ENCODE measurements around the gene GSG1L.

GSG1L gene

DNA sequence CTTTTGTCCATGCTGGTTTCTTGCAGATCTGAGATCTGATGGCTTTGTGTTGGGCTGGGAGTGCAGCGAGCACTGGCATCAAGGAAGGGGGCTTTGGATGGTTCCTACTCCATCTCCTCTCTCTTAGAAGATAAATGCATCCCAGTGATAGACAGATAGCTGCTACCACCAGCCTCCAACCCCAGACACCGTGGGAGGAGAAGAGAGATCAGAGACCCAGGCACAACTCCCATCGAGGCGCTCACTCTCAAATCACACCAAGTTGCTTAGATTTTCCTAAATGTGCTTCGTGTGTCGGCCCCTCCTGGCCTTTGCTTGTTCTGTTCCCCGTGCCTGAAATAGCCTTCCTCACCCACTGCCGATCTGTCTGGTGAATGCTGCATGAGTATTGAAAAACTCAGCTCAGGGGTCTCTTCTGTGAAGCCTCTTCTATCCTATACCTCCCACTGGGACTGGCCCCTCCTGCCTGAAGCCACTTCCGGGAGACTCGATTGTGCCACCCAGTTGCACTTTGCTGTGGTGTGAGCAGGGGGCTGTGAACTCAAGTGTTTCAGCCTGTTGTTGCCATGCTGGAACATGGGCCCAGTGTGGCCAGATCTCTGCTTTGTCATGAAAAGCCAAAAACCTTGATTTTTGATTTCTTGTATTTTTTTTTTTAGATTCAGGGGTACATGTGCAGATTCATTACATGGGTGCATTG lies 242.7 kb downstream of the GSG1L start:
- no peak for DNase-seq (ENCODE audit: low read depth in 2 of 2)

GRCh38 chr16:27819881-27820610 lies 243.5 kb downstream of the GSG1L start:
- no peak for DNase-seq (ENCODE audit: low read depth in 2 of 2)

GRCh38 chr16:27819356-27819755 lies 244.2 kb downstream of the GSG1L start:
- DNase-seq (ENCODE audit: low read depth in 2 of 2) = no peak

DNA sequence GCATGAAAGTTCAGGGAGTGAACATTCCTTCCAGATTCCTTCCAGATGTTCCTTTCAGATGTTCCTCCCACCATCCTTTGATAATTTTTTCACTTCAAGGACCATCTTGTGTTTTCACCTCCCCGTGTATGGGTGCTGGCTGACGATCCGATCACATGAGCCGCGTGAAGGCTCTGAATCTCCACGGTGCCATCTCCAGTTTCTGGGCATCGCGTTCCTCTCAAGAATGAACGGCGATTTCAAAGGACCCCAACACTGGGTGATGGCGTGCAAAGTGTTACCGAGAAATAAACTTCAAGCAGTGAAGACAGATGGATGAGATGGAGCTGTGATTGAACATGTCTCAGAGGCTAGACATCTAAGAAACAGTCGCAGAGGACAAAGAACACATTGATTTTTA lies 245.3 kb downstream of the GSG1L start:
- DNase-seq (ENCODE audit: low read depth in 2 of 2) = no peak

DNA sequence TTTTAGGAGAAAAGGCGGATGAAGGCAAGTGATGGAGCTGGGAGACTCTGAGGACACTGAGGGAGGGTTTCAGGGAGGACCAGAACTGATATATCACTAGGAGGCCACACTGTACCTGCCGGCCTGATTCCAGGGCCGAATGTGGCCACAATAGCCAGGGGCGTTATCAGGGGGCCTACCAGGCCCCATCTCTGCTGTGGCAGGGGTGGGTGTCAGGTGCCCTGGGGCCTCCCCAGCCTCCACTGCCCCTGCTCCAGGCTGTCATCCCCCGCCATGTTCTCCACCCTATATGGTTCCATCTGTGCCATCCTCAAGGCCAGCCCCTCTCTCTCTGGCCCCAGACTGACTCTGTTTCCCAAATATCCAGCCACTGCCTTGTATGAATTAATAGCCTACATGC lies 246.5 kb downstream of the GSG1L start:
- DNase-seq (ENCODE audit: low read depth in 2 of 2) = no peak

DNA sequence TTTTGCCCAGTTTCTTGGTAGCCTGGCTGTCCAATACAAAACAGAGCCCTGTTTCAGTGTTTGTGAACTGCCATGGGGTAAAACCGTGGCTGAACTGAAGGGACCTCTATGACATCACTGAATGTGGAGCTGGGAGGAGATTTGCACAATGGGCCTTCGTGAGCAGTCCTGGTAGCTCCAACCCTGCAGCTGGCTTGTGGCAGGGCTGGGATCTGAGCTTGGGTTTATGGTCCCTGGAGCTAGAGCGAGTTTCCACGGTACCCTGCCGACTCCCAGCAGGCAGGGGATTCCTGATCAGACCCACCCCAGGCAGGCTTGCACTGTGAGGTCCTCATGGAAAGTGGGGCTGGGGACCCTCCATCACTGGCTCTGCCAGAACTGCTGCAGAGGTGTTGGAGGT lies 247.0 kb downstream of the GSG1L start:
- no peak for DNase-seq (ENCODE audit: low read depth in 2 of 2)

DNA sequence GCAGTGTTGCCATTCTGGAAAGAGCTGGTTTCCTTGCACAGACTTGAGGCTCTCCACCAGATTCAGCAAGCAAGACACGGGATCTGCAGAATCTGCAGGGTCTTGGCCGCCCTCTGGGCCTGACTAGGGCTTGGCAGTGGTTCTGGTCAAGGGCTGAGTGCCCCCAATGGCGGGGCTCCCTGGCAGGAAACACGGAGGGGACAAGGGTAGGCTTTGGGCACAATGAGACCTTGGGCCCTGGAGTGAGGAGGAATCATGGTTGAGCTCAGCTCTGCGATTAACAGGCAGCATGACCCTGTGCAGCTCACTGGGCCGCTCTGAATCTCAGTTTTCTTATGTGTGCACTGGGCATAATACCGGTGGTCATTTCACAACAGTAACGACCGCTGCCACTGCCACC lies 249.9 kb downstream of the GSG1L start:
- DNase-seq (ENCODE audit: low read depth in 2 of 2) = no peak

- DNase-seq (ENCODE audit: low read depth in 2 of 2) = no peak
Measured at GRCh38 chr16:27811881-27812280, 251.6 kb downstream of the GSG1L start.

GRCh38 chr16:27806986-27807385 lies 256.5 kb downstream of the GSG1L start:
- no peak for DNase-seq (ENCODE audit: low read depth in 2 of 2)

GRCh38 chr16:27806388-27806787 lies 257.1 kb downstream of the GSG1L start:
- no peak for DNase-seq (ENCODE audit: low read depth in 2 of 2)

DNA sequence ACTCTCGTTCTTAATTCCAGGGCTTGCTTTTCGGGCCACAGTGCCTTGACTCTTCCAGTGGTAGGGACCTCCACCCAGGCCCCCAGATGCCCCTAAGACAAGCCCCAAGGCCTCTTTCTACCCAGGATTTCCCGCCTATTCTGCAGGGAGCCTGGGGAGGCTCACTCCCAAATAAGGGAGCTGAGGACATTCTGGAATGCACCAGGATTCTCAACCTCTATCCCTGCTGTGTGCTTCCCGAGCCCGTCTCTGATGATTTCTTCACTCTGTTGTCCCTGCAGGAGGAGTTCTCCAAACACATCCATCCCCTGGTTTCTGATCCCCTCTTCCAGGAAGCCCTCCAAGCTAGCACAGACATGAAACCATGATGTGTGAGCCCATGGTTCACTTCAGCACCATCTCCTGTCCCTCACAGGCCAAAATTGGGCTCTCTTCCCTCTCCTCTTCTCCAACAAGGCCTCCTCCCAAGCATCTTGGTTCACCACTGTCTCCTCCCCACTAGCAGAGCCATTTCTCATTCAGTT lies 257.6 kb downstream of the GSG1L start:
- no peak for DNase-seq (ENCODE audit: low read depth in 2 of 2)

- DNase-seq (ENCODE audit: low read depth in 2 of 2) = no peak
Measured at GRCh38 chr16:27803775-27804549, 259.6 kb downstream of the GSG1L start.

GRCh38 chr16:27802664-27803439 lies 260.7 kb downstream of the GSG1L start:
- DNase-seq (ENCODE audit: low read depth in 2 of 2) = no peak

DNA sequence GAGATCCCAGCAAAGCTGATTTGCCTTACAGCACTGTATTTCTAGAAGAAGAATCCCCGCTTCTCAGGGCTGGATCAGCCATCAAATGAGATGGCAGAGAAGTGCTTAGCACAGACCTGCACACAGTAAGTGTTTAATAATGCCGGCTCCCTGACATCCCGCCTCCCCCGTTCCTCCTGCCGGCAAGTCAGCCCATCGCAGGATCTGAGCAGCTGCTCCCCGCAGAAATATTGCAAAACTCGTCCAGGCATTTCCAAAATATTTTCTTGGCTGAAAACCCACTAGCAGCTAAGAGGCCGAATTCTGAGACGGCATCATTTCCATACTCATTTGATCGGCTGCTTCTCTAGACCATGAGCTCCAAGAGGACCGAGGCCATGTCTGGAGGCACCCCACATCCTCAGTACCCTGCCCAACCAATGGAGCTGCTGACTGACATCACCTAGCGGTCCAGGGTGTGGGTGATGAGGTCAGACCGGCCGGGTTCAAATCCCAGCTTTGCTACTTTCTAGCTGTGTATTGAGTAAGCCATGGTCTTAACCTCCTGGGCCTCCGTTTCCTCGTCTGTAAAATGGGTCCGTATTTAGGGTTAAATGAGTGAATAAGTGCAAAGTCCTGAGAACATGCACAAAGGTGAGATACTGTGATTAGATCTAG lies 262.1 kb downstream of the GSG1L start:
- no peak for DNase-seq (ENCODE audit: low read depth in 2 of 2)

DNA sequence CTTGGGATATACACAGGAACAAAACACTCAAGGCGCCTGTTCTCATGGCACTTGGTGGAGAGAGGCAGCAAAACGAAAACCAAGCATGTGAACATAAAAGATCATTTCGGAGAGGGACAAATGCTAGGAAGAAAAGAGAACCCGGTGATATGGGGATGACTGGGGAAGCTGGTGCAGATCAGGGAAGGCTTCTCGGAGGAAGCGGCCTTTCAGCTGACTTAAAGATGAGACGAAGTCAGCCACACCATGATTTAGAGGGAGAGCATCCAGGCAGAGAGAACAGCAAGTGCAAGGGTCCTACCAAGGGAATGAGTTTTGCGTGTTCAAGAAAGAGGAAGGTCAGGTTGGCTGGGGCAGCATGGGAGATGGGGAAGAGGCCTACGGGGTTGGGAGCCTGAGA lies 262.7 kb downstream of the GSG1L start:
- no peak for DNase-seq (ENCODE audit: low read depth in 2 of 2)

DNA sequence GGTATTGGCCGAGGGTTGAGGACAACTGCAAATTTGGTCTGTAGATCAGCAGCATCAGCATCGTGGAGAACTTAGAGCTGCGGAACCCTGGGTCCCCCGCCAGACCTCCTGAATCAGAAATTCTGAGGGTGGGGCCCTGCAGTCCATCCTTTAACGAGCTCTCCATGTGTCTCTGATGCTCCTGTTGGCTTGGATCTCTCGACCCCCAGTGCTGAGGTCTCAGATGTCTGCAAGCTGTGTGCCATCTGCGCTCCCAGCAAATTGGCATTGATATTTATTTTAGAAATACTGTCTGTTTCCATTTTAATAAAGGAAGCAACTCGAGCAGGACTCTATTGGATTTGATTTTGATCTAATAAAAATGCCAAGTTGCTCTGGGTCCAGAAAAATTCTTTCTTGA lies 263.6 kb downstream of the GSG1L start:
- no peak for DNase-seq (ENCODE audit: low read depth in 2 of 2)

- no peak for DNase-seq (ENCODE audit: low read depth in 2 of 2)
Measured at GRCh38 chr16:27798241-27798640, 265.3 kb downstream of the GSG1L start.

- DNase-seq (ENCODE audit: low read depth in 2 of 2) = no peak
Measured at GRCh38 chr16:27795992-27796614, 267.4 kb downstream of the GSG1L start.

GRCh38 chr16:27793249-27793622 lies 270.3 kb downstream of the GSG1L start:
- no peak for DNase-seq (ENCODE audit: low read depth in 2 of 2)

DNA sequence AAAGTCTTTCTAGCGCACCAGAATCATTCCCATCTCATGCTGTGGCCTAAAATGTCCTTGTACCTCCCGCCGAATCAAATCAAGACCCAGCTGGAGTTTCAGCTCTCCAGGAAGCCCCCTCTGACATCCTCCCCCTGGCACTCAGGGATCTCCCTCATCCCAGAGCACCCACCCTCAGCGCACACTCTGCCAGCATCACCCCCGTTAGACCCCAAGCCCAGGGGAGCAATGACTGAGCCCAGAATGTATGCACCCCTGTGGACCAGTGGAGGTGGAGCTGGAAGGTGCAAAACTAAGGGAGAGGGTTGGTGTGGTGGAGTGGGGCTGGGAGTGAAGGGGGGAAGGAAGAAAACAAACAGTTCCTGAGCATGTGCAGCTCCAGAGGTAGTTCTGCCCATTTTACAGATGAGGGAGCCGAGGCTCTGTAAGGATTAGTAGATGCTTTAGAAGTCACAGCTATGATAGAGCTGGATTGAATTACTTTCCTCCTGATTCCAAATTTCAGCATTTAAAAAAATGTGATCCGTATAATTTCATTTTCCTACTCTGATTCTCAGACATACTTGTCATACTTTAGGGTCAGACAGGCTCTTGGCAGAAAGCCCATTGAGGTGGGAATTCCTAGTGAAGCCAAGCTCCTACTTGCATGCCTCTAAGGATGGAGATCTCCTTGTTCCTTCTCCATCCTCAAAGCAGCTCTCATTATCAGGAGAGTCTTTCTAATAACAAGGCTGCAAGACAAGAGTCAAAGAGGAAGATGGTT lies 270.8 kb downstream of the GSG1L start:
- no peak for DNase-seq (ENCODE audit: low read depth in 2 of 2)
